Measurements from ENCODE around the gene RHOA. TPM values are rescaled to one million over a fixed set of nuclear protein-coding genes. Genes with fewer than 3 reads are reported as not detected.

The RHOA gene
- total RNA-seq, 2 donors from 2014 or later = 216 to 252 TPM

- intact Hi-C loops (cut with DNase I) = loop anchor here (10.0 kb wide), 1 partner anchor 84 kb away; the partner anchor contains the start of gene USP4
- no peak for ATAC-seq
- H3K27ac ChIP-seq = peak overlapping the region; percentile 55 to 95 (median 94)
Measured at GRCh38 chr3:49428752-49429080, 16.9 kb upstream of the RHOA start.

GRCh38 chr3:49427586-49427985 lies 15.8 kb upstream of the RHOA start:
- ATAC-seq = no peak
- WGBS, 2 donors = 96% methylated on average over 2 of the region's 2 CpGs
- no peak for TF ChIP-seq POLR2A (IDR thresholded peaks at IDR 0.05)
- TF ChIP-seq CTCF (IDR thresholded peaks at IDR 0.05) = no peak
- Histone ChIP-seq H3K9me3 (no peaks in the 10 kb centered on the region), H3K4me3 (no peak overlapping the region), H3K4me1 (peaks cover 28% of the 10 kb centered on the region), H3K27ac (no peak overlapping the region), H3K36me3 (replicated peaks in 1 of 2; ENCODE audit: insufficient read depth in 1 of 2, low read depth in 2 of 2) (no peaks in the 10 kb centered on the region), H3K27me3 (no peaks in the 10 kb centered on the region)
- intact Hi-C loops (cut with DNase I) = loop anchor here (10.0 kb wide), 1 partner anchor 83 kb away; the partner anchor contains the start of gene USP4
- no peak for DNase-seq

More at GRCh38 chr3:49428752-49429080, 16.9 kb upstream of the RHOA start:
- H3K4me1 ChIP-seq = peaks cover 17% of the 10 kb centered on the region
- 2 to 5% methylated on average over 9 of the region's 9 CpGs for WGBS, 2 donors
- no peak for DNase-seq
- TF ChIP-seq CTCF (IDR thresholded peaks at IDR 0.05) = peak in 1 of 7 experiments; percentile 16
- no peak for TF ChIP-seq POLR2A (IDR thresholded peaks at IDR 0.05)
- H3K9me3 ChIP-seq = no peaks in the 10 kb centered on the region
- H3K4me3 ChIP-seq = peak overlapping the region; percentile 58 to 70
- no peaks in the 10 kb centered on the region for H3K36me3 ChIP-seq (replicated peaks in 1 of 2; ENCODE audit: insufficient read depth in 1 of 2, low read depth in 2 of 2)
- H3K27me3 ChIP-seq = no peaks in the 10 kb centered on the region

GRCh38 chr3:49424816-49425215 lies 13.0 kb upstream of the RHOA start:
- WGBS, 2 donors = 90% methylated on average over 6 of the region's 6 CpGs; no CpG with 5 or more reads in 1 of the 2 donors
- no peak for DNase-seq
- intact Hi-C loops (cut with DNase I) = loop anchor here (10.0 kb wide), 1 partner anchor 80 kb away; the partner anchor contains the start of gene USP4

GRCh38 chr3:49422379-49423248 lies 10.8 kb upstream of the RHOA start, which contains the start of gene AMT:
Gene AMT, minus strand, starts transcription at chr3:49422473. Its CDS starts 23 bp downstream, at chr3:49422450.
- H3K9me3 ChIP-seq = no peaks in the 10 kb centered on the region
- DNase-seq (peak; percentile 75 to 82 (median 82)), ATAC-seq (peak; percentile 84)
- H3K4me3 ChIP-seq = peak within 1 kb of the TSS in 1 of 2 donors; percentile 48
- no peaks in the 10 kb centered on the region for H3K36me3 ChIP-seq (replicated peaks in 1 of 2; ENCODE audit: insufficient read depth in 1 of 2, low read depth in 2 of 2)
- no peaks in the 10 kb centered on the region for H3K27me3 ChIP-seq
- peak within 1 kb of the TSS; percentile 67 to 83 (median 80) for H3K27ac ChIP-seq
- H3K4me1 ChIP-seq = peaks cover 36% of the 10 kb centered on the region
- TF ChIP-seq POLR2A (IDR thresholded peaks at IDR 0.05) (peak; percentile 17 to 50 (median 45)), CTCF (IDR thresholded peaks at IDR 0.05) (no peak)
- WGBS, 2 donors = 6 to 9% methylated on average over 11 to 25 of the region's 25 CpGs
- intact Hi-C loops (cut with DNase I) = loop anchor here (10.0 kb wide), 1 partner anchor 78 kb away; the partner anchor contains the start of gene USP4

More at GRCh38 chr3:49424816-49425215, 13.0 kb upstream of the RHOA start:
- Histone ChIP-seq H3K27me3 (no peaks in the 10 kb centered on the region), H3K36me3 (replicated peaks in 1 of 2; ENCODE audit: insufficient read depth in 1 of 2, low read depth in 2 of 2) (no peaks in the 10 kb centered on the region), H3K4me3 (no peak overlapping the region), H3K27ac (peak overlapping the region in 2 of 4 donors; percentile 20 to 26), H3K9me3 (no peaks in the 10 kb centered on the region), H3K4me1 (peaks cover 46% of the 10 kb centered on the region)
- ATAC-seq = no peak
- TF ChIP-seq CTCF (IDR thresholded peaks at IDR 0.05) (no peak), POLR2A (IDR thresholded peaks at IDR 0.05) (no peak)
